Neural progenitor cell (in vitro differentiated cells): Measurements from ENCODE around the gene PLXNA4.

Source experiments
- CTCF ChIP-seq: fragments of 200-600 bp; sonication (generic); IDR thresholded peaks from 2 replicates; pipeline ENCODE4 v1.5.1; 2017; ENCODE audit warnings: antibody characterized with exemption, mild to moderate bottlenecking
- EZH2phosphoT487 ChIP-seq: fragments of 200-600 bp; sonication (generic); IDR thresholded peaks from 2 replicates; pipeline ENCODE4 v1.6.1; 2017; ENCODE audit warnings: antibody characterized with exemption

GRCh38 chr7:132359743-132360142 lies 216.5 kb downstream of the PLXNA4 start:
- TF ChIP-seq CTCF (no peak), EZH2phosphoT487 (no peak)
